ENCODE results near the gene UBR7.

UBR7 gene

DNA sequence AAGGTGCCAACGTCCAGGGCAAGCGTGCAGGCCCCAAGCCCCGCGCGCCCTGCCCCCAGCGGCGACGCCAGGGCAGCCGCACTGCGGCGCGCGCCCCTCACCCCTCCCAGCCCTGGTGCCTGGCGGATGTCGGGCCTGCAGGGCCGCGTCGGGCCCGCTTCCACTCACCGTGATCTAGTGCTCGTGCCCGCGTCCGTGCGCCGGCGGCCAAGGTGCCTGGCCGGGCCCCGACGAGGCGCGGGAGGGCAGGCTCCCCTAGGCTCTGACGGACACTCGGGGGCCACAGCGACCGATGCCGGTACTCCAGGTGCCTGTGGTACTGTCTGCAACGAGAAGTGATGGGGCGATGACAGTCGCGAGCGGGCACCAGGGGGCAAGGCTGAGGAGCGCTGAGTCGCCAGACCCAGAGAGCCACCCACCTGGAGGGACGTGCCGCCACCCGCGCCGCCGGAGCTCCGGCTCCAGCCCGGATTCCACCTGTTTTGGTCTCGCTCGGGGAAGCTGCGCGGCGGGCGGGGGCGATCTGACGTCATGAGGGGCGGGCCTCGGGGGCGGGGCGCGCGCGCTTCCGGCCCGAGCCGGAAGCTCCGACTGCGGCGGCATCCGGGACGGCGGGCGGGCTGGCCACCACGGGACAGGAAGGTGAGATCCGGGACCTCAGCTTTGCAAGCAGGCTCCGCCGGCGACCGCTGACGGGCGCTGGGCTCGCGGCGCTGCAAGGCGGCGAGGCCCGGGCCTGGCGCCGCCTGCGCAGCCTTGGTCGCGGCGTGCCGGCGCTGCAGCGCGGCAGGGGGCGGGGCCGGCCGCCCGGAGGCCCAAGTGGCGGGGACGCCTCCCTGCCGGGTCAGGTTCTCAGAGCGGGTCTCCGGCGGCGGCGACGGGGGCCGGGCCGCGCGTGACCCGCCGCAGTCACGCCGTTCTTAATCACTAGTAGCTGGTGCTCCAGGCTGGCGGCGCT, 22.4 kb upstream of the UBR7 start, which contains the start of the genes LYSET and MOAP1:
LYSET (plus strand) TSS at position 927 of the 958 bp plus-strand sequence. CDS start 89 bp downstream, outside the sequence.
MOAP1 (minus strand) TSS at position 507 of the 958 bp plus-strand sequence. CDS start 655 bp downstream, outside the sequence.
- peak; percentile 87 for ATAC-seq
- TF ChIP-seq GLIS3 (CRISPR knock-in tag; IDR thresholded peaks at IDR 0.05) (0 out of 2 replicates have a peak, but pooled peaks have one; percentile 2), ARNTL (CRISPR knock-in tag; IDR thresholded peaks at IDR 0.05; ENCODE audit: borderline replicate concordance, low read depth) (no peak)

DNA sequence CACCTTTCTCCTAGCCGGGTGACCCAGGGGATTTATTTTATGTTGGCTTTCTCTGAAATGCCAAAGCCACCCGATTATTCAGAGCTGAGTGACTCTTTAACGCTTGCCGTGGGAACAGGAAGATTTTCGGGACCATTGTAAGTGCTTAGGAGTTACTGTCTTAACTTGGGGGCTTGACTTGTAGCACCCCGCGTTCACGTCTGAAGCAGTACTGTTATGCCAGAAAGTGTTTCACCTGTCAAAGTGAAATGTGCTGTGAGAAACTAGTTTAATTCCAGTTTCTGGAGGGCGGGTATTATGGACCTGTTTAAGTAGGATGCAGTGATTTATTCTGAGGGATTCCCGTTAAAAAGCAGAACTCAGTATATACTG, 21.7 kb upstream of the UBR7 start:
- no peak for TF ChIP-seq OSR1 (CRISPR knock-in tag; IDR thresholded peaks at IDR 0.05)
- TF ChIP-seq ARNTL (CRISPR knock-in tag; IDR thresholded peaks at IDR 0.05; ENCODE audit: borderline replicate concordance, low read depth) = no peak
- no peak for TF ChIP-seq TOX (CRISPR knock-in tag; IDR thresholded peaks at IDR 0.05; ENCODE audit: borderline replicate concordance)
- no peak for TF ChIP-seq SNAI2 (CRISPR knock-in tag; IDR thresholded peaks at IDR 0.05)
- no peak for TF ChIP-seq ZNF8 (CRISPR knock-in tag; IDR thresholded peaks at IDR 0.05)
- no peak for TF ChIP-seq ISL1 (CRISPR knock-in tag; IDR thresholded peaks at IDR 0.05)
- no peak for TF ChIP-seq TCF4 (CRISPR knock-in tag; IDR thresholded peaks at IDR 0.05; ENCODE audit: borderline replicate concordance)
- no peak for TF ChIP-seq ZNF565 (CRISPR knock-in tag; conservative IDR thresholded peaks at IDR 0.05; ENCODE audit: low read depth)
- TF ChIP-seq, protein P1, sequence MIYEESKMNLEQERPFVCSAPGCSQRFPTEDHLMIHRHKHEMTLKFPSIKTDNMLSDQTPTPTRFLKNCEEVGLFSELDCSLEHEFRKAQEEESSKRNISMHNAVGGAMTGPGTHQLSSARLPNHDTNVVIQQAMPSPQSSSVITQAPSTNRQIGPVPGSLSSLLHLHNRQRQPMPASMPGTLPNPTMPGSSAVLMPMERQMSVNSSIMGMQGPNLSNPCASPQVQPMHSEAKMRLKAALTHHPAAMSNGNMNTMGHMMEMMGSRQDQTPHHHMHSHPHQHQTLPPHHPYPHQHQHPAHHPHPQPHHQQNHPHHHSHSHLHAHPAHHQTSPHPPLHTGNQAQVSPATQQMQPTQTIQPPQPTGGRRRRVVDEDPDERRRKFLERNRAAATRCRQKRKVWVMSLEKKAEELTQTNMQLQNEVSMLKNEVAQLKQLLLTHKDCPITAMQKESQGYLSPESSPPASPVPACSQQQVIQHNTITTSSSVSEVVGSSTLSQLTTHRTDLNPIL (CRISPR knock-in tag; IDR thresholded peaks at IDR 0.05; ENCODE audit: low read depth) = no peak
- no peak for TF ChIP-seq ZNF70 (CRISPR knock-in tag; IDR thresholded peaks at IDR 0.05)
- no peak for TF ChIP-seq ZFP3 (CRISPR knock-in tag; IDR thresholded peaks at IDR 0.05)
- no peak for TF ChIP-seq ZFP30 (CRISPR knock-in tag; IDR thresholded peaks at IDR 0.05)
- no peak for TF ChIP-seq ESRRG (CRISPR knock-in tag; IDR thresholded peaks at IDR 0.05)
- no peak for TF ChIP-seq ZC3H10 (CRISPR knock-in tag; IDR thresholded peaks at IDR 0.05)
- no peak for TF ChIP-seq PPARA (CRISPR knock-in tag; IDR thresholded peaks at IDR 0.05; ENCODE audit: borderline replicate concordance)
- TF ChIP-seq CSDC2 (CRISPR knock-in tag; IDR thresholded peaks at IDR 0.05) = no peak
- TF ChIP-seq RARB (CRISPR knock-in tag; IDR thresholded peaks at IDR 0.05) = no peak
- TF ChIP-seq GLIS3 (CRISPR knock-in tag; IDR thresholded peaks at IDR 0.05) = no peak
- peak; percentile 2; the same call in 2 of the 3 replicates for ATAC-seq

GRCh38 chr14:93186466-93186865, 20.6 kb upstream of the UBR7 start:
- TF ChIP-seq TCF4 (CRISPR knock-in tag; IDR thresholded peaks at IDR 0.05; ENCODE audit: borderline replicate concordance) = no peak
- no peak for TF ChIP-seq CSDC2 (CRISPR knock-in tag; IDR thresholded peaks at IDR 0.05)
- TF ChIP-seq TOX (CRISPR knock-in tag; IDR thresholded peaks at IDR 0.05; ENCODE audit: borderline replicate concordance) = no peak
- TF ChIP-seq ZFP3 (CRISPR knock-in tag; IDR thresholded peaks at IDR 0.05) = no peak
- no peak for TF ChIP-seq ARNTL (CRISPR knock-in tag; IDR thresholded peaks at IDR 0.05; ENCODE audit: borderline replicate concordance, low read depth)
- TF ChIP-seq ZNF70 (CRISPR knock-in tag; IDR thresholded peaks at IDR 0.05) = no peak
- TF ChIP-seq ESRRG (CRISPR knock-in tag; IDR thresholded peaks at IDR 0.05) = no peak
- TF ChIP-seq, protein P1 (CRISPR knock-in tag; IDR thresholded peaks at IDR 0.05; ENCODE audit: low read depth) = no peak
- TF ChIP-seq, protein P2, sequence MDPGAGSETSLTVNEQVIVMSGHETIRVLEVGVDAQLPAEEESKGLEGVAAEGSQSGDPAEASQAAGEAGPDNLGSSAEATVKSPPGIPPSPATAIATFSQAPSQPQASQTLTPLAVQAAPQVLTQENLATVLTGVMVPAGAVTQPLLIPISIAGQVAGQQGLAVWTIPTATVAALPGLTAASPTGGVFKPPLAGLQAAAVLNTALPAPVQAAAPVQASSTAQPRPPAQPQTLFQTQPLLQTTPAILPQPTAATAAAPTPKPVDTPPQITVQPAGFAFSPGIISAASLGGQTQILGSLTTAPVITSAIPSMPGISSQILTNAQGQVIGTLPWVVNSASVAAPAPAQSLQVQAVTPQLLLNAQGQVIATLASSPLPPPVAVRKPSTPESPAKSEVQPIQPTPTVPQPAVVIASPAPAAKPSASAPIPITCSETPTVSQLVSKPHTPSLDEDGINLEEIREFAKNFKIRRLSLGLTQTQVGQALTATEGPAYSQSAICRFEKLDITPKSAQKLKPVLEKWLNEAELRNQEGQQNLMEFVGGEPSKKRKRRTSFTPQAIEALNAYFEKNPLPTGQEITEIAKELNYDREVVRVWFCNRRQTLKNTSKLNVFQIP (CRISPR knock-in tag; IDR thresholded peaks at IDR 0.05; ENCODE audit: borderline replicate concordance, low read depth) = no peak
- no peak for TF ChIP-seq GLIS3 (CRISPR knock-in tag; IDR thresholded peaks at IDR 0.05)
- TF ChIP-seq TSHZ2 (CRISPR knock-in tag; IDR thresholded peaks at IDR 0.05) = no peak
- TF ChIP-seq ISL1 (CRISPR knock-in tag; IDR thresholded peaks at IDR 0.05) = no peak
- no peak for TF ChIP-seq RARB (CRISPR knock-in tag; IDR thresholded peaks at IDR 0.05)
- TF ChIP-seq PPARA (CRISPR knock-in tag; IDR thresholded peaks at IDR 0.05; ENCODE audit: borderline replicate concordance) = no peak
- TF ChIP-seq ZNF565 (CRISPR knock-in tag; conservative IDR thresholded peaks at IDR 0.05; ENCODE audit: low read depth) = no peak
- no peak for ATAC-seq

Data from SK-N-SH treated with all-trans-retinoic acid at 6 μM for 48 hours (cell line).